Activated T-cell treated with anti-CD3 and anti-CD28 coated beads, Interleukin-2, amount 50 U/mL, for 48 hours (primary cell): ENCODE measurements around the gene ZNF805.
"Not testable (repeated sequence)": the region's sequence is repeated elsewhere in the genome, so short reads cannot be mapped to it uniquely, and the experiment has no call there.

ENCODE experiments used
- DNase-seq, 2 experiments: peaks; one replicate each; pipeline ENCODE4 v3.0.0-alpha.2; 2020

The ZNF805 gene

GRCh38 chr19:57269515-57270250 is 29.3 kb downstream of the ZNF805 start:
- DNase-seq, result no peak

- no peak for DNase-seq
Observed at GRCh38 chr19:57271280-57271679, 30.8 kb downstream of the ZNF805 start.

- no peak for DNase-seq
Observed at GRCh38 chr19:57273014-57273413, 32.6 kb downstream of the ZNF805 start.

GRCh38 chr19:57276430-57276829 is 36.0 kb downstream of the ZNF805 start:
- no peak for DNase-seq

- DNase-seq, result not testable (repeated sequence)
Observed at GRCh38 chr19:57278481-57278880, 38.0 kb downstream of the ZNF805 start.

GRCh38 chr19:57279418-57280164 is 39.2 kb downstream of the ZNF805 start:
- DNase-seq, result peak; percentile 86 to 87

- peak; percentile 97 for DNase-seq
Observed at GRCh38 chr19:57280165-57280961, 39.9 kb downstream of the ZNF805 start, which contains the start of gene ZNF460. Gene ZNF460, plus strand, starts transcription at chr19:57280485. Its CDS starts 322 bp downstream, at chr19:57280807.

- peak in 1 of 2 experiments; percentile 34 for DNase-seq
Observed at GRCh38 chr19:57280962-57281400, 40.5 kb downstream of the ZNF805 start.

GRCh38 chr19:57282011-57282643 is 41.7 kb downstream of the ZNF805 start:
- DNase-seq, result peak in 1 of 2 experiments; percentile 48

- no peak for DNase-seq
Observed at GRCh38 chr19:57288373-57288772, 47.9 kb downstream of the ZNF805 start.

GRCh38 chr19:57290970-57291369 is 50.5 kb downstream of the ZNF805 start:
- DNase-seq, result no peak

GRCh38 chr19:57292547-57292946 is 52.1 kb downstream of the ZNF805 start:
- DNase-seq, result no peak

GRCh38 chr19:57293719-57294118 is 53.3 kb downstream of the ZNF805 start:
- DNase-seq, result no peak

- no peak for DNase-seq
Observed at GRCh38 chr19:57302020-57302465, 61.6 kb downstream of the ZNF805 start.

GRCh38 chr19:57302727-57303401 is 62.4 kb downstream of the ZNF805 start:
- DNase-seq, result no peak
